ENCODE data around the gene GTPBP2.

- no peak for TF ChIP-seq POLR2A (IDR thresholded peaks at IDR 0.05)
- no peak for TF ChIP-seq CTCF (IDR thresholded peaks at IDR 0.05)
- TF ChIP-seq POLR2AphosphoS5 (IDR thresholded peaks at IDR 0.05; ENCODE audit: insufficient read depth in 1 of 2, low read depth in 1 of 2): no peak
These were observed 50.3 kb downstream of the GTPBP2 start for GRCh38 chr6:43578748-43579147.
